GM20000 (cell line): Measurements from ENCODE around the gene NCR2.
A peak's percentile ranks its signal among the peaks of the same experiment; 100 is the strongest.

ENCODE experiments used
- DNase-seq: peaks from one replicate; pipeline ENCODE4 v3.0.0; 2012; ENCODE audit warnings: low spot score
- TF ChIP-seq, protein P1 (sequence below): IDR thresholded peaks from 2 replicates; pipeline ENCODE4 v1.5.1; 2012; ENCODE audit warnings: mild to moderate bottlenecking, control low read depth; ENCODE audit errors: extremely low read depth, missing control alignments

NCR2 gene

DNA sequence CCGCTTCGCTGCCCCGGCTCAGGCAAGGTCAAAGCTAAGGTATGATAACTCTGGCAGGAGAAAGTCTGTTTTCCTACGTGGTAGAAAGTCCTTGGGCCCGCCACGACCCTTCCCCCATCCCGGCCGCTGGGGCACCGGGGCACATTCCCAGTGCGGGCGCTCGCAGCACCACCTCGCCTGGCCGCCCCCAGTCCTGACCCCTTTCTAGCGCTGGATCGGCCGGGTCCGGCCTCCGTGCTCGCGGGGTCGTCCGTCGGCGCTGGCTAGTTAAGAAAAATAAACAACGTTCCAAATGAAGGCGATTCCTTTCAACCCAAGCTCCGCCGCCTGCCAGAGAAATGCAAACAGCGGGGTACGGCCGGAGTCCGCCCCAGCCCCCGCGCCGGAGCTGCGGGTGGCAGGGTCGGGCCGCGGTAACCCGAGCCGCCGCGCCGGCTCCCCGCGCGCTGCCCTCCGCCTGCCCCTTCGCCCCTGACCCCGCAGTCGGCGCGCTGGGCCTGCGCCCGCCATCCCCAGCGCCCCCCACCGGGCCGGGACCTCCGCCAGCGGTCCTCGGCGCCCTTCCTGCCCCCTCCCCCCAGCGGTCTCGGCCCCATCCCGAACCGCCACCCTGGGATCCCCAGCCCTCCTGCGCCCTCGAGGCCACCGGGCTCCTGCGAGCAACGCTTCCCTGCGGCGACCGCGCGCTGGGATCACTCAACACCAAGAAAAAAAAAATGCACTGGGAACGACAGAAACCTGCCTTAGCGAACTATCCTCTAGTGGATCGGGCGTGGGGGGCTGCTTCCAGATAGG lies 37.6 kb downstream of the NCR2 start:
- DNase-seq: peak; percentile 34
- TF ChIP-seq, protein P1, sequence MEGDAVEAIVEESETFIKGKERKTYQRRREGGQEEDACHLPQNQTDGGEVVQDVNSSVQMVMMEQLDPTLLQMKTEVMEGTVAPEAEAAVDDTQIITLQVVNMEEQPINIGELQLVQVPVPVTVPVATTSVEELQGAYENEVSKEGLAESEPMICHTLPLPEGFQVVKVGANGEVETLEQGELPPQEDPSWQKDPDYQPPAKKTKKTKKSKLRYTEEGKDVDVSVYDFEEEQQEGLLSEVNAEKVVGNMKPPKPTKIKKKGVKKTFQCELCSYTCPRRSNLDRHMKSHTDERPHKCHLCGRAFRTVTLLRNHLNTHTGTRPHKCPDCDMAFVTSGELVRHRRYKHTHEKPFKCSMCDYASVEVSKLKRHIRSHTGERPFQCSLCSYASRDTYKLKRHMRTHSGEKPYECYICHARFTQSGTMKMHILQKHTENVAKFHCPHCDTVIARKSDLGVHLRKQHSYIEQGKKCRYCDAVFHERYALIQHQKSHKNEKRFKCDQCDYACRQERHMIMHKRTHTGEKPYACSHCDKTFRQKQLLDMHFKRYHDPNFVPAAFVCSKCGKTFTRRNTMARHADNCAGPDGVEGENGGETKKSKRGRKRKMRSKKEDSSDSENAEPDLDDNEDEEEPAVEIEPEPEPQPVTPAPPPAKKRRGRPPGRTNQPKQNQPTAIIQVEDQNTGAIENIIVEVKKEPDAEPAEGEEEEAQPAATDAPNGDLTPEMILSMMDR: no peak

DNA sequence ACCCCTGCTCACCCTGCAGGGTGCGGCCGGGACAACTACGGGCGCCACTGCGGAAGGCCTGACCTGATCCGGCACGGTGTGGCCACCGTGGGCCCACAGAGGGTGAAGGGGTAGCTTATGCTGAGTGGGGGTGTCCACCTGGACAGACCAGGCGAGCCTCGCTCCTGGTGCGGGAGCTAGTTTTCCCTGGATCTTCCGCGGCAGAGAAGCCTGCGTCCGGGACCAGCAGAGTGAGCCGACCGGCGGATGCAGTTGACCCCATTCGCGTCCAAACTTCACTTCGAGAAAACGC lies 38.2 kb downstream of the NCR2 start:
- no peak for DNase-seq
- TF ChIP-seq, protein P1: no peak

DNA sequence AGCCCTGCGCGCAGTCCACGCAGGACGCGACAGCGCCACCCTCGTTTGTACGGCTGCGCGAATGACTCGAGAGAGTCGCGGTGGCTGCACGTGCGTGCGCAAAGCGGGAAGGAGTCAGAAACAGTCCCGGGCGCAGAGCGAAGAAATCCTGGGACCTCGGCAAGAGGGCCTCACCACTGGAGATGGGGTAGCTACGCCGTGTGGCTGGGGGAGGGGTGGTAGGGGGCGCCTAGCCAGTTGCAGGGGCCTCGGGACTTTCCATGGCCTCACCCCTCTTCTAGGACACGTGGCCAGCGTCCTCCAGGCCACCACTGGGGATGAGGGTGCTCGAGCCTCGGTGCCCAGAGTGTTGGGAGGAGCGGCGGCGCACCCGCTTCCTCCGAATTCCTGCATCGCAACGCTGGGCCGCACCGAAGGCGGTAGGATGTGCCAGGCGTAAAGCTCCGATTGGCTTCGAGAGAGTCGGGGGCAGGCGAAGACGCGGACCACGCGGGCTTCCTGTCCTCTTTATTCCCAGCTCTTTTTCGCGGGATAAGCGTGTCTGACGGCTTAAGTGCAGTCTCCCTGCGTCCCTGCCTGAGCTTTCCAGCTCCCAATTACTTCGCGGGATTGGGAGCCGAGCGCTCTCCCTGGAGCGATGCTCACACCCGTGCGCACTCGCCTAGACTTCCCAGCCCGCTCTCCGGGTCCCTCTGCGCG lies 38.7 kb downstream of the NCR2 start:
- DNase-seq: no peak
- TF ChIP-seq, protein P1: no peak

DNA sequence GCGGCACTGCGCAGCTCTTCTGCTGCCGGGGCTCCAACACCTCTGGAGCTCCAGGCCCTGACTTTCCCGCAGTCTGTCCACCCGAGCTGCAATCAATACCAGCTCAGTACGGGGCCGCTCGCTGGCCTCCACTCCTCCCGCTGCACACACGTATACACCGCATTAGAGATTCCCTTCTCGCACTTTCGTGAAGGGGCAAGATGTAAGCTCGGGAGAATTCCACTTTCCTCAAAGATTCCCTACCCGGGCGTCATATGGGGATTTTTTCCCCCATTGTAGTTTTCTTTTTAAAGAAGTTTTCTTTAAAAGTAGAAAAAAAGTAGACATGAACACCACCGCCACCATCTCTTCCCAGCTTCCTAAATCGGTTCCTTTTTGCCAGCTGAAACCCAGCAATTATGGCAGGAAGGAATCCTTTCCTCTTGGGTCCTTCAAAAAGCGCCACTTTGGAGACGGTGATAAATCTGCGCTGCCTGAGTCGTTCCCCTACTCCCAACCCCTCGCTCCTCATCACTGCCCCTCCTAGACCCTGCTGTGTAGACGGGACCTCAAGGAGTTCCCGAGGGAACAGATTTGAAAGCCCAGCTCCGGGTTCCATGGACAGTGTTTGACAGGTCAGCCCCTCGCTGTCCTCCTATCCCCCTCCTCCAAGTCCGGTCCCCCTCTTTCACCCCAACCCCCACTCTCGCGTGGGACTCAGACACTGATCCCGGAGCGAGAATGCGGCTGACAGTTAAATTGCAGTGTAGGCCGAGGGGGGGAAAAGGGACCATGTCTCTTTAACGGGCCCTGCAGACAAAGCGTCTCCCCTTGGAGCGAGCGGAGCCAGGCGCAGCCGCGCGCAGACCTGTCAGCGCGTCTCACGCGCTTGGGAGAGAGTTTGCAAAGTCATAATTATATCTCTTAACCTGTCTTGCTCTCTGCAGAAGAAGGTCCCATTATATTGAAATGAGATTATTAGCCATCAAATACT lies 39.5 kb downstream of the NCR2 start:
- DNase-seq: no peak
- TF ChIP-seq, protein P1: no peak

DNA sequence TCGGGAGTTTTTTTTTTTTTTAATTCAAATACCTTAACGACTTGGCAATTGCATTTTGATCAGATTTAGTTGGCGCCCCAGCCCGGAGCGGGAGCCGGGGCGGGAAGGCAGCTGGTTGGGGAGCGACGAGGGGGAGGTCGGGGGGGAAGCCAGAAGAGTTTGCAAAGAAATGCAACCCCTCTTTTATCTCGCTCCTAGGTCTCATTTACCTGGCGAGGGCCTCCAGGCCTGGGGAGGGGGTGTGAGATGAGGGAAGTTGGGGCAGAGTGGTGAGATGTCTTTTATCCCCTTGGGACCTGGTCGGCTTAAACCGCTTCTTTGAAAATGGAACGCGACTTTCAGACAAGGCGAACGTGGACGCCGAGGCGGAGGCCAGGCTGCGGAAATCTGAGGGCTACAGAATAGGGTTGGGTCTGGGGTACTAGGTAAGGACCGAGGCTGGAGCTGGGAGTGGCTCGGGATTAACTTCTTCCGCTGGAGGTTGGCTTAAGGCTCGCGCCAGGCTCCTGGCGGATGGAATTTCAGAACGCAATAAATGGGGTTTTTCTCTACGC lies 40.3 kb downstream of the NCR2 start:
- DNase-seq: no peak
- TF ChIP-seq, protein P1: no peak

DNA sequence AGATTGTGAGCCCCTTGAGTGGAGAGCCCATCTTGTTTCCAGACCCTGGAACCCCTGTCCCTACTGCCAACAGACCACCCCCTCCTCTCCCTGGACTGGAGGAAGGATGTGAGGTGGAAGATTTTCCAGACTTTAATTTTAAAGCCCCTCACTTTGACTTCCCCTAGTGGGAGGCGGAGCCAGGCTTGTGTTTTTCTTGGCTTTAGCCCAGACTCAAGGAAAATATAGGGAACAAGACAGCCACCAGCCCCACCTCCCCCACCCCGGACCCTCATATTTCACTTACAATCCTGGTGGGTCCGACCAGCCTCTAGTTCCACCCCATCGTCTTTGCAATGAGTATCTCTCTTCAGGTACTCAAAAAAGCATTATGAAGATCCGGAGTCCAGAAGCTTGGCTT lies 40.8 kb downstream of the NCR2 start:
- TF ChIP-seq, protein P1: no peak
- no peak for DNase-seq
